ENCODE results near the gene NLGN1.

The NLGN1 gene

DNA sequence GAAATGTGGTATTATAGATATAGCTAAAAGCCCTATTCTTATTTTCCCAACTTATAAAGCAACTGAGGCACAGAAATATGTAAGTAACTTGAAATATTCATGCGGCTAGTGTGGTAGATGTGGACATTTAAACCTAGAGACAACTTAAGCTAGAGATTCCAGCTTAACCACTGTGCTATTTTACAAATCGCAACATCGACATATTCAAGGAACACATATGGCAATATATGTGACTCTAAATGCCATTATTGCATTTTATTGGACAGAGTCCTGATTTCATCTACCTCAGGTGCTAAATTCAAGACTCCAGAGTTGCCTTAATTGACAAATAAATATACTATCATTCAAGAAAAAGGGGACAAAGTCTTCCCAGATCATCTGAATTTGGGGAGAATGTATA, 442.3 kb downstream of the NLGN1 start:
- DNase-seq (ENCODE audit: low read depth), result no peak
- TF ChIP-seq, protein P1, sequence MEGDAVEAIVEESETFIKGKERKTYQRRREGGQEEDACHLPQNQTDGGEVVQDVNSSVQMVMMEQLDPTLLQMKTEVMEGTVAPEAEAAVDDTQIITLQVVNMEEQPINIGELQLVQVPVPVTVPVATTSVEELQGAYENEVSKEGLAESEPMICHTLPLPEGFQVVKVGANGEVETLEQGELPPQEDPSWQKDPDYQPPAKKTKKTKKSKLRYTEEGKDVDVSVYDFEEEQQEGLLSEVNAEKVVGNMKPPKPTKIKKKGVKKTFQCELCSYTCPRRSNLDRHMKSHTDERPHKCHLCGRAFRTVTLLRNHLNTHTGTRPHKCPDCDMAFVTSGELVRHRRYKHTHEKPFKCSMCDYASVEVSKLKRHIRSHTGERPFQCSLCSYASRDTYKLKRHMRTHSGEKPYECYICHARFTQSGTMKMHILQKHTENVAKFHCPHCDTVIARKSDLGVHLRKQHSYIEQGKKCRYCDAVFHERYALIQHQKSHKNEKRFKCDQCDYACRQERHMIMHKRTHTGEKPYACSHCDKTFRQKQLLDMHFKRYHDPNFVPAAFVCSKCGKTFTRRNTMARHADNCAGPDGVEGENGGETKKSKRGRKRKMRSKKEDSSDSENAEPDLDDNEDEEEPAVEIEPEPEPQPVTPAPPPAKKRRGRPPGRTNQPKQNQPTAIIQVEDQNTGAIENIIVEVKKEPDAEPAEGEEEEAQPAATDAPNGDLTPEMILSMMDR (IDR thresholded peaks at IDR 0.05; ENCODE audit: control insufficient read depth, extremely low read depth, insufficient read depth), result no peak
- H3K4me3 ChIP-seq (ENCODE audit: low read depth, low read length), result no peak overlapping the region

DNA sequence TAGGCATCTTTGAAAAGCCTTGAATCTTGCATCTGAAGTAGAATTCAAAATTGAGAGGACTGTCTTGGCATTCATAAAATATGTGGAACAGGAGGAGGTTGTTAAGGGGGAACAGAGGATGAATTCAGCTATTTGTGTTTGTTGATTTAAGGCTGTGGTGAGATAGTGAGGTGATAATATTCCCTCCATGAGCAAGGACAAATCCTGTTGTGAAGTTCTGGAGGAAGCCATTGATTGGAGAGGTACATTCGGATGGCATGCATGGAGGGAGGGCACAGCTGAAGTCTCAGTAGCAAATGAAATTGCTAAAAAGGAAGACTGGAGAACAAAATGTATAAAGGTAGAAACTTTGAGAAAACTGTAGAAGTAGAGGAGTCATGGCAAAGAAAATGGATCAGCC, 443.8 kb downstream of the NLGN1 start:
- no peak for DNase-seq (ENCODE audit: low read depth)
- H3K4me3 ChIP-seq (ENCODE audit: low read depth, low read length), result no peak overlapping the region
- TF ChIP-seq, protein P1 (IDR thresholded peaks at IDR 0.05; ENCODE audit: control insufficient read depth, extremely low read depth, insufficient read depth), result no peak

DNA sequence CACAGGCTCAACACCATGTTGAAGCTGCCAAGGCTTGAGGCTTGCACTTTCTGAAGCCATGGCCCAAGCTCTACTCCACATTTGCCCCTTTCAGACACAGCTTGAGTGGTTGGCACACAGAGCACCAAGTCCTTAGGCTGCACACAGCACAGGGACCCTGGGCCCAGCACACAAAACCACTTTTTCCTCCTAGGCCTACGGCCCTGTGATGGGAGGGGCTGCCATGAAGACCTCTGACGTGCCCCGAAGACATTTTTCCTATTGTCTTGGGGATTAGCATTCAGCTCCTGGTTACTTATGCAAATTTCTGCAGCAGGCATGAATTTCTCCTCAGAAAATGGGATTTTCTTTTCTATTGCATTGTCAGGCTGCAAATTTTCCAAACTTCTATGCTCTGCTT, 445.5 kb downstream of the NLGN1 start:
- no peak for DNase-seq (ENCODE audit: low read depth)
- TF ChIP-seq, protein P1 (IDR thresholded peaks at IDR 0.05; ENCODE audit: control insufficient read depth, extremely low read depth, insufficient read depth), result no peak
- no peak overlapping the region for H3K4me3 ChIP-seq (ENCODE audit: low read depth, low read length)

DNA sequence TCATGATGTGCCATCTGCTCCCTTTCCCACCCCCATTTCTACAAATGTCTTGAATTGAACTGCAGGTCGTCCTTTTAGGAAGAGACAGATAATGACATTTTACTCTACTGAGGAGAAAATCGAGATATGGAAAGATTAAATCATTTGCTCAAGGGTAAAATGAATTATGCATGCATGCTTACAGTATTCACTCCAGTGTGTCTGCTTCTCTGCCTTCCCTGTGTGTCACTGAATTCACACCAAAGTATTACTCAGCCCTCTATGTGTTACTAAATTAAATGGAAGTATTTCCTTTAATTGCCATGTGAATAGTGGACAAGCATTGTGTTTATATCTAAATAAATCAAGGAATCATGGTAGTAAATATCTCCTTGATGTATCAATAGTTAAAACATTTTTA, 449.0 kb downstream of the NLGN1 start:
- TF ChIP-seq, protein P1 (IDR thresholded peaks at IDR 0.05; ENCODE audit: control insufficient read depth, extremely low read depth, insufficient read depth), result no peak
- no peak for DNase-seq (ENCODE audit: low read depth)
- H3K4me3 ChIP-seq (ENCODE audit: low read depth, low read length), result no peak overlapping the region

DNA sequence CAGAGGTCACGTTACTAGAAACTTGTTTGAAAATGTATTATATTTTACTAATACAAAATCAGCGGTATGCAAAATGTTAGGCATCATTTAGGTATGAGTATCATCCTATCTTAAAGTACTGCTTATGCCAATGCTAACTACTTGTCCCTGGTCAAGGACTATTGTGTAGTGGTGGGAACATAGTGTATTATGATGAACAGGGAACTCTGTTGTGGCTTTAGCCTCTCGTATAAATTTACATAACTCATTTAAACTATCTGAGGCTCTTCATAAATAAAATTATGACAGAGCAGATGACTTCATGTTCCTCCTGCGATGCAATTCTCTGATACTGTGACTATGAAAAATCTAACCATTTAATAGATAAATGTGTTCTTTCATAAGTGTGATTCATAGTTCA, 451.9 kb downstream of the NLGN1 start:
- H3K4me3 ChIP-seq (ENCODE audit: low read depth, low read length), result no peak overlapping the region
- no peak for DNase-seq (ENCODE audit: low read depth)
- TF ChIP-seq, protein P1 (IDR thresholded peaks at IDR 0.05; ENCODE audit: control insufficient read depth, extremely low read depth, insufficient read depth), result no peak

DNA sequence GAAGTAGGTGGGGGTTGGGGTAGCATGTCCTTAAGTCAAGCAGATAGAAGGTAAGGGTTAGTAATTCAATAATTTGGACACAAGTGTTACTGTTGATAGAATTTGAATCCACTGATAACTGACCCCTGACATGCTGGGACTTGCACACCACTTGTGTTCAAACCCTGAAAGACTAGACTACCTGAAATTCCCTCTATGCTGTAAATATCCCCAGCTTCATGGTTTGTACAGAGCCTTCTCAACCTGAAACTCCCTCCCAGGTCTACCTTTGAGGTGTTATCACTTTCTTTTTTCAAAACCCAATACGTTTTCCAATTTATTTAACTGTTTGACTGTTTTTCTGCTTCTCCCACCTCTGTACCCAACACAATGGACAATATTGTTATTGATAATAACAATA, 459.6 kb downstream of the NLGN1 start:
- no peak overlapping the region for H3K4me3 ChIP-seq (ENCODE audit: low read depth, low read length)
- DNase-seq (ENCODE audit: low read depth), result no peak
- TF ChIP-seq, protein P1 (IDR thresholded peaks at IDR 0.05; ENCODE audit: control insufficient read depth, extremely low read depth, insufficient read depth), result no peak

DNA sequence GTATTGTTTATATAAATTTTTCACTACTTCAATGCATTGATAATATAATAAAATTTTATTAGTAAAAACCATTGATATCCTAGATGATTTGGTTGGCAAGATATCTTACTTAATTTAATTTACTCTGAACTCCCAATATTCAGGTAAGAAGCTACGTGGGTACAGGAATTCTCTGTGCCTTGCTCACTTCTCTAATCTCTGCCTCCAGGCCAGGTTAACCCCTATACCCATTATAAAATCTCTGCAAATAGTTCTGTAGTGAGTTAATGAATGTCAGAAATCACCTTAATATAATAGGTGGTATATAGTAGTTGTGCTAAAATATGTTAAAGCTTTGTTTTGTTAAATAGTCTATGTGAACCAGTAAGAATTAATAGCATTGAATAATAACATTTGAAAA, 465.2 kb downstream of the NLGN1 start:
- H3K4me3 ChIP-seq (ENCODE audit: low read depth, low read length), result no peak overlapping the region
- TF ChIP-seq, protein P1 (IDR thresholded peaks at IDR 0.05; ENCODE audit: control insufficient read depth, extremely low read depth, insufficient read depth), result no peak
- no peak for DNase-seq (ENCODE audit: low read depth)
